ENCODE results near the gene TDRD10.

TDRD10 gene

GRCh38 chr1:154502066-154502743 lies at the start of gene TDRD10, which contains the start of gene SHE:
Gene TDRD10, plus strand, starts transcription at chr1:154502219. Its CDS starts 4,685 bp downstream, at chr1:154506904.
Gene SHE, minus strand, starts transcription at chr1:154502412. Its CDS starts 386 bp downstream, at chr1:154502026.
- in situ Hi-C loops (cut with HindIII; ENCODE audit: low sequenced_read_pairs) = no loop called here

GRCh38 chr1:154453161-154453560 lies 48.9 kb upstream of the TDRD10 start:
- in situ Hi-C loops (cut with HindIII; ENCODE audit: low sequenced_read_pairs) = no loop called here

GRCh38 chr1:154453574-154454352 lies 48.3 kb upstream of the TDRD10 start:
- in situ Hi-C loops (cut with HindIII; ENCODE audit: low sequenced_read_pairs) = no loop called here

- in situ Hi-C loops (cut with HindIII; ENCODE audit: low sequenced_read_pairs) = no loop called here
Observed at GRCh38 chr1:154454386-154455120, 47.5 kb upstream of the TDRD10 start.

- in situ Hi-C loops (cut with HindIII; ENCODE audit: low sequenced_read_pairs) = no loop called here
Observed at GRCh38 chr1:154456631-154457030, 45.4 kb upstream of the TDRD10 start.

GRCh38 chr1:154459080-154459479 lies 42.9 kb upstream of the TDRD10 start:
- in situ Hi-C loops (cut with HindIII; ENCODE audit: low sequenced_read_pairs) = no loop called here

- in situ Hi-C loops (cut with HindIII; ENCODE audit: low sequenced_read_pairs) = no loop called here
Observed at GRCh38 chr1:154460695-154461260, 41.2 kb upstream of the TDRD10 start.

- in situ Hi-C loops (cut with HindIII; ENCODE audit: low sequenced_read_pairs) = no loop called here
Observed at GRCh38 chr1:154463512-154463990, 38.5 kb upstream of the TDRD10 start.

GRCh38 chr1:154465621-154466195 lies 36.3 kb upstream of the TDRD10 start:
- in situ Hi-C loops (cut with HindIII; ENCODE audit: low sequenced_read_pairs) = no loop called here

- in situ Hi-C loops (cut with HindIII; ENCODE audit: low sequenced_read_pairs) = no loop called here
Observed at GRCh38 chr1:154466206-154466605, 35.8 kb upstream of the TDRD10 start.

- in situ Hi-C loops (cut with HindIII; ENCODE audit: low sequenced_read_pairs) = no loop called here
Observed at GRCh38 chr1:154466921-154467417, 35.0 kb upstream of the TDRD10 start.

- in situ Hi-C loops (cut with HindIII; ENCODE audit: low sequenced_read_pairs) = no loop called here
Observed at GRCh38 chr1:154467434-154468102, 34.5 kb upstream of the TDRD10 start.

- in situ Hi-C loops (cut with HindIII; ENCODE audit: low sequenced_read_pairs) = no loop called here
Observed at GRCh38 chr1:154468535-154469250, 33.3 kb upstream of the TDRD10 start.

GRCh38 chr1:154469844-154470560 lies 32.0 kb upstream of the TDRD10 start:
- in situ Hi-C loops (cut with HindIII; ENCODE audit: low sequenced_read_pairs) = no loop called here

GRCh38 chr1:154471304-154471703 lies 30.7 kb upstream of the TDRD10 start:
- in situ Hi-C loops (cut with HindIII; ENCODE audit: low sequenced_read_pairs) = no loop called here

GRCh38 chr1:154474802-154475201 lies 27.2 kb upstream of the TDRD10 start:
- in situ Hi-C loops (cut with HindIII; ENCODE audit: low sequenced_read_pairs) = no loop called here

GRCh38 chr1:154476791-154477190 lies 25.2 kb upstream of the TDRD10 start:
- in situ Hi-C loops (cut with HindIII; ENCODE audit: low sequenced_read_pairs) = no loop called here

GRCh38 chr1:154478013-154478412 lies 24.0 kb upstream of the TDRD10 start:
- in situ Hi-C loops (cut with HindIII; ENCODE audit: low sequenced_read_pairs) = no loop called here

- in situ Hi-C loops (cut with HindIII; ENCODE audit: low sequenced_read_pairs) = no loop called here
Observed at GRCh38 chr1:154478639-154479038, 23.4 kb upstream of the TDRD10 start.

Data from DLD1 (cell line).